ENCODE measurements around the gene VAC14. TPM values are rescaled to one million over a fixed set of nuclear protein-coding genes. Genes with fewer than 3 reads are reported as not detected.

VAC14 gene
- total RNA-seq, 4 donors from 2014 or later = 39.5 to 65.5 (median 45.4) TPM

- DNase-seq (ENCODE audit: low spot score in 2 of 2) = no peak
- Histone ChIP-seq H3K36me3 (no peaks in the 10 kb centered on the region), H3K9me3 (no peaks in the 10 kb centered on the region), H3K4me3 (no peak overlapping the region), H3K27ac (peak overlapping the region; percentile 36), H3K4me1 (peaks cover 72% of the 10 kb centered on the region), H3K27me3 (no peaks in the 10 kb centered on the region)
- 23% methylated on average over 7 of the region's 7 CpGs for WGBS
- TF ChIP-seq POLR2A (IDR thresholded peaks at IDR 0.05) (no peak), EP300 (IDR thresholded peaks at IDR 0.05) (no peak), POLR2AphosphoS5 (IDR thresholded peaks at IDR 0.05) (no peak), CTCF (IDR thresholded peaks at IDR 0.05) (no peak)
Measured at GRCh38 chr16:70706948-70707465, 94.0 kb downstream of the VAC14 start.

GRCh38 chr16:70705056-70705455 is 95.9 kb downstream of the VAC14 start:
- WGBS = 96% methylated on average over 6 of the region's 8 CpGs
- peaks cover 89% of the 10 kb centered on the region for H3K4me1 ChIP-seq
- H3K4me3 ChIP-seq = no peak overlapping the region
- DNase-seq (ENCODE audit: low spot score in 2 of 2) = no peak
- H3K36me3 ChIP-seq = no peaks in the 10 kb centered on the region
- H3K27me3 ChIP-seq = no peaks in the 10 kb centered on the region
- no peaks in the 10 kb centered on the region for H3K9me3 ChIP-seq
- peak overlapping the region; percentile 90 for H3K27ac ChIP-seq
- TF ChIP-seq EP300 (IDR thresholded peaks at IDR 0.05) (no peak), POLR2A (IDR thresholded peaks at IDR 0.05) (no peak), POLR2AphosphoS5 (IDR thresholded peaks at IDR 0.05) (no peak)

GRCh38 chr16:70704586-70704985 is 96.4 kb downstream of the VAC14 start:
- DNase-seq (ENCODE audit: low spot score in 2 of 2) = no peak
- H3K27ac ChIP-seq = peak overlapping the region; percentile 90
- H3K4me1 ChIP-seq = peaks cover 89% of the 10 kb centered on the region
- 91% methylated on average over 7 of the region's 11 CpGs for WGBS
- no peaks in the 10 kb centered on the region for H3K27me3 ChIP-seq
- H3K36me3 ChIP-seq = no peaks in the 10 kb centered on the region
- H3K9me3 ChIP-seq = no peaks in the 10 kb centered on the region
- no peak overlapping the region for H3K4me3 ChIP-seq
- TF ChIP-seq EP300 (IDR thresholded peaks at IDR 0.05) (no peak), CTCF (IDR thresholded peaks at IDR 0.05) (no peak), POLR2A (IDR thresholded peaks at IDR 0.05) (no peak), POLR2AphosphoS5 (IDR thresholded peaks at IDR 0.05) (no peak)

- H3K36me3 ChIP-seq = no peaks in the 10 kb centered on the region
- no peak overlapping the region for H3K4me3 ChIP-seq
- peaks cover 89% of the 10 kb centered on the region for H3K4me1 ChIP-seq
- H3K27ac ChIP-seq = peak overlapping the region; percentile 90
- TF ChIP-seq POLR2AphosphoS5 (IDR thresholded peaks at IDR 0.05) = no peak
- TF ChIP-seq CTCF (IDR thresholded peaks at IDR 0.05) = no peak
- DNase-seq (ENCODE audit: low spot score in 2 of 2) = no peak
- WGBS = 93% methylated on average over 5 of the region's 6 CpGs
- no peaks in the 10 kb centered on the region for H3K27me3 ChIP-seq
- no peaks in the 10 kb centered on the region for H3K9me3 ChIP-seq
Measured at GRCh38 chr16:70703835-70704381, 97.0 kb downstream of the VAC14 start.

GRCh38 chr16:70703041-70703834 is 97.7 kb downstream of the VAC14 start:
- H3K27me3 ChIP-seq = no peaks in the 10 kb centered on the region
- peaks cover 95% of the 10 kb centered on the region for H3K4me1 ChIP-seq
- H3K27ac ChIP-seq = peak overlapping the region; percentile 90
- no peaks in the 10 kb centered on the region for H3K9me3 ChIP-seq
- H3K36me3 ChIP-seq = no peaks in the 10 kb centered on the region
- no peak overlapping the region for H3K4me3 ChIP-seq
- no peak for DNase-seq (ENCODE audit: low spot score in 2 of 2)
- WGBS = 44% methylated on average over 11 of the region's 16 CpGs
- TF ChIP-seq EP300 (IDR thresholded peaks at IDR 0.05) (peak; percentile 50), POLR2A (IDR thresholded peaks at IDR 0.05) (no peak), CTCF (IDR thresholded peaks at IDR 0.05) (peak; percentile 31 to 54), POLR2AphosphoS5 (IDR thresholded peaks at IDR 0.05) (peak in 1 of 3 donors; percentile 58)

All from suprapubic skin (tissue), 4 donors.